A549 treated with AZD9567 at 1 μM for 4 hours (cell line): ENCODE data around the gene PTPRR. TPM values are rescaled to one million over a fixed set of nuclear protein-coding genes. Genes with fewer than 3 reads are reported as not detected.

Source experiments
- total RNA-seq: library from RNA; stranded (reverse); fragments of 200-300 nt; extraction: Qiagen RNA extraction; gene quantifications from 5 replicates; pipeline ENCODE4 v1.2.3, GENCODE V29; 2022; ENCODE audit not compliant: insufficient read depth

The PTPRR gene
- total RNA-seq, result 0.21 to 0.42 TPM (median 0.25 TPM) in 4 of 5 replicates, not detected in the other

GRCh38 chr12:70920251-70920851 lies at the start of gene PTPRR:
Gene PTPRR, minus strand, starts transcription at chr12:70920738. Its CDS starts 348 bp downstream, at chr12:70920390.

GRCh38 chr12:70637303-70638085 lies 283.0 kb downstream of the PTPRR start, which contains the start of gene PTPRB:
Gene PTPRB, minus strand, starts transcription at chr12:70637429. Its CDS starts 34 bp downstream, at chr12:70637395.

Other genes with a start within 250 kb of the PTPRR start
- 0.13 to 0.23 TPM in 2 of 5 replicates, not detected in the others for gene TSPAN8, start 237.3 kb upstream of the PTPRR start, total RNA-seq